Liver (tissue), 9 donors: ENCODE data around the gene TIGD1. TPM values are rescaled to one million over a fixed set of nuclear protein-coding genes. Genes with fewer than 3 reads are reported as not detected.

Experiments
- DNase-seq: peaks from one replicate; pipeline ENCODE4 v3.0.0-alpha.2; 2017; ENCODE audit warnings: low spot score
- H3K27ac ChIP-seq, 2 donors: one replicate each; pipeline ENCODE4 v1.7.0; 2013; ENCODE audit warnings: inconsistent platforms in 2 of 2, low read length in 2 of 2, control low read depth in 1 of 2, low read depth in 1 of 2, mild to moderate bottlenecking in 1 of 2
- H3K27me3 ChIP-seq, 4 donors: one replicate each; pipeline versions ENCODE4 v1.6.1 to v1.7.0; 2013; ENCODE audit warnings: low read length in 3 of 4, inconsistent platforms in 1 of 4, mild to moderate bottlenecking in 1 of 4, moderate library complexity in 1 of 4; ENCODE audit not compliant: control insufficient read depth in 4 of 4, insufficient read depth in 4 of 4
- H3K36me3 ChIP-seq, 4 donors: one replicate each; pipeline versions ENCODE4 v1.6.1 to v1.7.0; 2013; ENCODE audit warnings: low read length in 3 of 4, mild to moderate bottlenecking in 3 of 4, low read depth in 1 of 4, moderate library complexity in 1 of 4; ENCODE audit not compliant: control insufficient read depth in 4 of 4, insufficient read depth in 3 of 4
- H3K4me1 ChIP-seq, 4 donors: one replicate each; pipeline versions ENCODE4 v1.6.1 to v1.7.0; 2013; ENCODE audit warnings: low read length in 3 of 4, mild to moderate bottlenecking in 3 of 4, moderate library complexity in 1 of 4; ENCODE audit not compliant: control insufficient read depth in 4 of 4, insufficient read depth in 4 of 4
- H3K4me3 ChIP-seq, 3 donors: one replicate each; pipeline versions ENCODE4 v1.6.1 to v1.7.0; 2013; ENCODE audit warnings: low read length in 3 of 3, control low read depth in 1 of 3, low read depth in 1 of 3, mild to moderate bottlenecking in 1 of 3
- H3K9ac ChIP-seq, 2 donors: one replicate each; pipeline ENCODE4 v1.7.0; 2013; ENCODE audit warnings: low read length in 2 of 2, mild to moderate bottlenecking in 2 of 2, moderate library complexity in 2 of 2, control low read depth in 1 of 2, low read depth in 1 of 2
- H3K9me3 ChIP-seq, 4 donors: one replicate each; pipeline versions ENCODE4 v1.6.1 to v1.7.0; 2013; ENCODE audit warnings: low read length in 3 of 4; ENCODE audit not compliant: control insufficient read depth in 4 of 4
- CTCF ChIP-seq: fragments of 150-350 bp; IDR thresholded peaks from 2 replicates; pipeline ENCODE4 v1.5.1; 2017; ENCODE audit warnings: improper control_type of control experiment, low read depth, low read length; ENCODE audit not compliant: missing input control
- EGR1 ChIP-seq, 2 donors: IDR thresholded peaks; 2 replicates each; pipeline ENCODE4 v1.6.1; 2016 to 2018; ENCODE audit warnings: antibody characterized with exemption in 2 of 2, low read depth in 2 of 2
- FOXA1 ChIP-seq: IDR thresholded peaks from 2 replicates; pipeline ENCODE4 v1.6.1; 2016; ENCODE audit warnings: antibody characterized with exemption
- GABPA ChIP-seq, 2 donors: IDR thresholded peaks in 1 of 2; conservative IDR thresholded peaks in 1 of 2; 2 replicates each; pipeline ENCODE4 v1.6.1; 2016; ENCODE audit warnings: antibody characterized with exemption in 2 of 2, mild to moderate bottlenecking in 1 of 2, moderate library complexity in 1 of 2
- HNF4G ChIP-seq: IDR thresholded peaks from 2 replicates; pipeline ENCODE4 v1.6.1; 2016; ENCODE audit warnings: antibody characterized with exemption
- RAD21 ChIP-seq, 2 donors: IDR thresholded peaks; 2 replicates each; pipeline ENCODE4 v1.6.1; 2016; ENCODE audit warnings: antibody characterized with exemption in 2 of 2, mild to moderate bottlenecking in 2 of 2
- REST ChIP-seq: IDR thresholded peaks from 2 replicates; pipeline ENCODE4 v1.6.1; 2016; ENCODE audit warnings: antibody characterized with exemption, mild to moderate bottlenecking
- RXRA ChIP-seq, 2 donors: IDR thresholded peaks; 2 replicates each; pipeline ENCODE4 v1.6.1; 2017 to 2018; ENCODE audit warnings: antibody characterized with exemption in 2 of 2, mild to moderate bottlenecking in 1 of 2
- SP1 ChIP-seq: IDR thresholded peaks from 2 replicates; pipeline ENCODE4 v1.6.1; 2018; ENCODE audit warnings: antibody characterized with exemption, mild to moderate bottlenecking
- ZBTB33 ChIP-seq: IDR thresholded peaks from 2 replicates; pipeline ENCODE4 v1.6.1; 2016; ENCODE audit warnings: antibody characterized with exemption
- WGBS: extraction: QIAGEN DNeasy Blood & Tissue Kit; methylation state at CpG from one replicate; pipeline ENCODE4 v1.1.7; 2013; 5-methylcytosine and 5-hydroxymethylcytosine counted together
- polyA plus RNA-seq, 2 donors: library from polyadenylated mRNA; stranded (reverse) in 1 of 2; unstranded in 1 of 2; fragments of 200-250 nt in 1 of 2; fragments of >200 nt in 1 of 2; fragmentation: Nextera tagmentation in 1 of 2; extraction: Ambion mirVana in 1 of 2; gene quantifications; one replicate each; pipeline versions ENCODE4 v1.2.1 to v1.2.3, GENCODE V29; 2013 to 2015
- total RNA-seq, 2 donors: library from RNA; depleted of rRNA; stranded (reverse); fragments of >200 nt; gene quantifications; one replicate each; pipeline ENCODE4 v1.2.3, GENCODE V29; 2014
- donor health status: healthy.
- donor health status: healthy.
- donor health status: healthy.
- donor health status: healthy.
- donor health status: healthy.

The TIGD1 gene
- total and polyA plus RNA-seq, 4 donors, result 0.50 to 3.0 (median 1.7) TPM

- TF ChIP-seq CTCF (no peak), ZBTB33 (no peak)
Measured at GRCh38 chr2:232588031-232588430, 37.7 kb upstream of the TIGD1 start (continued).

GRCh38 chr2:232587512-232587911, 37.2 kb upstream of the TIGD1 start:
- no peak overlapping the region for H3K9ac ChIP-seq
- H3K27me3 ChIP-seq, result no peaks in the 10 kb centered on the region
- H3K4me3 ChIP-seq, result no peak overlapping the region
- peaks cover 2 to 11% (median 6%) of the 10 kb centered on the region in 4 donors for H3K4me1 ChIP-seq
- no peak for DNase-seq
- H3K36me3 ChIP-seq, result peaks cover 0 to 2% (median under 1%) of the 10 kb centered on the region in 4 donors
- WGBS, result 91% methylated on average over 7 of the region's 7 CpGs
- no peak for TF ChIP-seq HNF4G
- no peak for TF ChIP-seq EGR1 (IDR thresholded peaks at IDR 0.05; ENCODE audit: low read depth in 2 of 2)
- no peak for TF ChIP-seq SP1
- TF ChIP-seq RAD21 (IDR thresholded peaks at IDR 0.05), result no peak
- no peak for TF ChIP-seq ZBTB33
- no peak for TF ChIP-seq RXRA (IDR thresholded peaks at IDR 0.05)
- no peak for TF ChIP-seq REST
- TF ChIP-seq FOXA1, result no peak
- no peak for TF ChIP-seq GABPA (IDR thresholded peaks at IDR 0.05 in 1 of 2, conservative IDR thresholded peaks at IDR 0.05 in 1 of 2)
- no peaks in the 10 kb centered on the region for H3K9me3 ChIP-seq
- H3K27ac ChIP-seq, result no peak overlapping the region
